NCI-H1930 (cell line): Measurements from ENCODE around the gene STPG2.
A peak's percentile ranks its signal among the peaks of the same experiment; 100 is the strongest.

Experiments
- DNase-seq, 2 experiments: peaks; one replicate each; lab custom pipeline; 2025; lab: John Stamatoyannopoulos, UW

STPG2 gene

GRCh38 chr4:98093662-98094061 lies 49.6 kb downstream of the STPG2 start:
- DNase-seq = no peak

- DNase-seq = no peak
Measured at GRCh38 chr4:98092833-98093439, 50.3 kb downstream of the STPG2 start.

GRCh38 chr4:98081936-98082335 lies 61.3 kb downstream of the STPG2 start:
- no peak for DNase-seq

GRCh38 chr4:98068495-98068894 lies 74.8 kb downstream of the STPG2 start:
- no peak for DNase-seq

GRCh38 chr4:98055800-98056501 lies 87.3 kb downstream of the STPG2 start:
- DNase-seq = no peak

- DNase-seq = peak in 1 of 2 experiments; percentile 5
Measured at GRCh38 chr4:98046665-98047064, 96.6 kb downstream of the STPG2 start.

GRCh38 chr4:98030059-98030458 lies 113.2 kb downstream of the STPG2 start:
- no peak for DNase-seq

- no peak for DNase-seq
Measured at GRCh38 chr4:98027827-98028226, 115.4 kb downstream of the STPG2 start.

GRCh38 chr4:98026362-98026761 lies 116.9 kb downstream of the STPG2 start:
- no peak for DNase-seq

GRCh38 chr4:98006814-98007412 lies 136.4 kb downstream of the STPG2 start:
- no peak for DNase-seq

GRCh38 chr4:98006060-98006459 lies 137.2 kb downstream of the STPG2 start:
- no peak for DNase-seq

GRCh38 chr4:98000940-98001339 lies 142.3 kb downstream of the STPG2 start:
- no peak for DNase-seq

GRCh38 chr4:97998203-97998602 lies 145.1 kb downstream of the STPG2 start:
- DNase-seq = no peak

GRCh38 chr4:97994765-97995465 lies 148.4 kb downstream of the STPG2 start:
- DNase-seq = no peak

- no peak for DNase-seq
Measured at GRCh38 chr4:97990409-97990808, 152.9 kb downstream of the STPG2 start.

GRCh38 chr4:97987019-97987648 lies 156.1 kb downstream of the STPG2 start:
- DNase-seq = peak in 1 of 2 experiments; percentile 1

- no peak for DNase-seq
Measured at GRCh38 chr4:97984545-97985131, 158.6 kb downstream of the STPG2 start.

- DNase-seq = no peak
Measured at GRCh38 chr4:97978791-97979488, 164.3 kb downstream of the STPG2 start.

- no peak for DNase-seq
Measured at GRCh38 chr4:97953171-97953941, 189.9 kb downstream of the STPG2 start.

- DNase-seq = no peak
Measured at GRCh38 chr4:97952763-97953162, 190.5 kb downstream of the STPG2 start.

GRCh38 chr4:97950836-97951235 lies 192.4 kb downstream of the STPG2 start:
- DNase-seq = no peak
